Measurements from ENCODE around the gene C1QTNF2. TPM values are rescaled to one million over a fixed set of nuclear protein-coding genes. Genes with fewer than 3 reads are reported as not detected.

C1QTNF2 gene
- total RNA-seq, 1 experiment from 2014 or later: 0.20 TPM

- Histone ChIP-seq H4K20me1 (ENCODE audit: insufficient read depth) (no peaks in the 10 kb centered on the region), H3K36me3 (ENCODE audit: low read depth) (peaks cover 9% of the 10 kb centered on the region; the same call in 1 of the 2 replicates), H3F3A (ENCODE audit: insufficient read depth, low read depth) (no peaks in the 10 kb centered on the region), H3K4me1 (replicated peaks; ENCODE audit: insufficient read depth) (no peaks in the 10 kb centered on the region), H3K9me3 (ENCODE audit: insufficient read depth, low read depth) (no peaks in the 10 kb centered on the region), H2AFZ (no peak overlapping the region), H3K27me3 (ENCODE audit: insufficient read depth, low read depth) (no peaks in the 10 kb centered on the region), H3K4me3 (no peak overlapping the region), H3K9me2 (ENCODE audit: insufficient read depth) (no peaks in the 10 kb centered on the region), H3K79me2 (ENCODE audit: low read depth) (0 out of 2 replicates have a peak, but pooled peaks cover 5% of the 10 kb centered on the region), H3K4me2 (no peak overlapping the region), H3K27ac (no peak overlapping the region)
- intact Hi-C loops (cut with micrococcal nuclease; ENCODE audit: unreplicated experiment): loop anchor here (1.0 to 2.0 kb wide), 2 partner anchors 16 to 41 kb away; no protein-coding TSS in a partner anchor
- DNase-seq: no peak
- ChIA-PET CTCF (interaction anchor here (0.5 to 1.2 kb wide), 2 partner anchors 106 to 282 kb away, joined by 3 to 5 read pairs; no protein-coding TSS in a partner anchor), POLR2A (ENCODE audit: unreplicated experiment) (interaction anchor here (0.6 kb wide), 1 partner anchor 12 kb away, joined by 6 read pairs; no protein-coding TSS in a partner anchor)
- BruUV-seq (replicated peaks): no TSS peak
- TF ChIP-seq CTCF (conservative IDR thresholded peaks at IDR 0.05) (no peak), EZH2 (IDR thresholded peaks at IDR 0.05; ENCODE audit: low read depth) (no peak)
Measured at GRCh38 chr5:160303690-160304089, 66.7 kb downstream of the C1QTNF2 start.

GRCh38 chr5:160298189-160298588 is 72.2 kb downstream of the C1QTNF2 start:
- H3K9me2 ChIP-seq (ENCODE audit: insufficient read depth): no peaks in the 10 kb centered on the region
- CTCF ChIA-PET: no interaction called here
- H3K4me2 ChIP-seq: no peak overlapping the region
- H3F3A ChIP-seq (ENCODE audit: insufficient read depth, low read depth): 0 out of 2 replicates have a peak, but pooled peaks cover 4% of the 10 kb centered on the region
- 0 out of 2 replicates have a peak, but pooled peaks cover 5% of the 10 kb centered on the region for H3K4me1 ChIP-seq (replicated peaks; ENCODE audit: insufficient read depth)
- H3K36me3 ChIP-seq (ENCODE audit: low read depth): no peaks in the 10 kb centered on the region
- no peak for TF ChIP-seq EZH2 (IDR thresholded peaks at IDR 0.05; ENCODE audit: low read depth)
- no peak for TF ChIP-seq CTCF (conservative IDR thresholded peaks at IDR 0.05)
- POLR2A ChIA-PET (ENCODE audit: unreplicated experiment): no interaction called here
- no peaks in the 10 kb centered on the region for H3K9me3 ChIP-seq (ENCODE audit: insufficient read depth, low read depth)
- H3K4me3 ChIP-seq: no peak overlapping the region
- H3K27ac ChIP-seq: no peak overlapping the region
- no peaks in the 10 kb centered on the region for H3K27me3 ChIP-seq (ENCODE audit: insufficient read depth, low read depth)
- DNase-seq: no peak
- no TSS peak for BruUV-seq (replicated peaks)
- intact Hi-C loops (cut with micrococcal nuclease; ENCODE audit: unreplicated experiment): no loop called here
- no peak overlapping the region for H2AFZ ChIP-seq
- peaks cover 5% of the 10 kb centered on the region; the same call in 1 of the 2 replicates for H4K20me1 ChIP-seq (ENCODE audit: insufficient read depth)
- H3K79me2 ChIP-seq (ENCODE audit: low read depth): no peaks in the 10 kb centered on the region; the same call in 1 of the 2 replicates

GRCh38 chr5:160297776-160298175 is 72.7 kb downstream of the C1QTNF2 start:
- Histone ChIP-seq H3K4me3 (no peak overlapping the region), H3K79me2 (ENCODE audit: low read depth) (no peaks in the 10 kb centered on the region; the same call in 1 of the 2 replicates), H3K4me1 (replicated peaks; ENCODE audit: insufficient read depth) (0 out of 2 replicates have a peak, but pooled peaks cover 5% of the 10 kb centered on the region), H3K36me3 (ENCODE audit: low read depth) (no peaks in the 10 kb centered on the region), H3K4me2 (no peak overlapping the region), H3K9me2 (ENCODE audit: insufficient read depth) (no peaks in the 10 kb centered on the region), H3K27me3 (ENCODE audit: insufficient read depth, low read depth) (no peaks in the 10 kb centered on the region), H2AFZ (no peak overlapping the region), H3K27ac (no peak overlapping the region), H3K9me3 (ENCODE audit: insufficient read depth, low read depth) (no peaks in the 10 kb centered on the region), H3F3A (ENCODE audit: insufficient read depth, low read depth) (peaks cover 4% of the 10 kb centered on the region; the same call in 1 of the 2 replicates), H4K20me1 (ENCODE audit: insufficient read depth) (peaks cover 5% of the 10 kb centered on the region; the same call in 1 of the 2 replicates)
- no peak for DNase-seq
- TF ChIP-seq CTCF (conservative IDR thresholded peaks at IDR 0.05) (no peak), EZH2 (IDR thresholded peaks at IDR 0.05; ENCODE audit: low read depth) (no peak)
- no TSS peak for BruUV-seq (replicated peaks)
- CTCF ChIA-PET: no interaction called here
- intact Hi-C loops (cut with micrococcal nuclease; ENCODE audit: unreplicated experiment): no loop called here
- POLR2A ChIA-PET (ENCODE audit: unreplicated experiment): no interaction called here

Other genes with a start within 250 kb of the C1QTNF2 start
- 1.7 and 5.7 TPM in 2 replicates for gene FABP6, start 141.1 kb downstream of the C1QTNF2 start, total RNA-seq (2021)
- 33.9 and 34.7 TPM in 2 replicates for gene CCNJL, start 58.1 kb downstream of the C1QTNF2 start, total RNA-seq (2021)
- 8.6 and 10.5 TPM in 2 replicates for gene FAM200C, start 29.4 kb upstream of the C1QTNF2 start, total RNA-seq (2021)
- 53.6 and 75.3 TPM in 2 replicates for gene SLU7, start 48.5 kb upstream of the C1QTNF2 start, total RNA-seq (2021)
- 262 and 272 TPM in 2 replicates for gene PTTG1, start 51.2 kb upstream of the C1QTNF2 start, total RNA-seq (2021)